ENCODE results near the gene PCBD2.
"Not testable (repeated sequence)": the region's sequence is repeated elsewhere in the genome, so short reads cannot be mapped to it uniquely, and the experiment has no call there.

Gene PCBD2

GRCh38 chr5:134963098-134963497, 58.2 kb downstream of the PCBD2 start:
- DNase-seq (ENCODE audit: low read depth in 2 of 2), result no peak

- DNase-seq (ENCODE audit: low read depth in 2 of 2), result no peak
Measured at GRCh38 chr5:134964359-134965270, 59.7 kb downstream of the PCBD2 start.

- no peak for DNase-seq (ENCODE audit: low read depth in 2 of 2)
Measured at GRCh38 chr5:134965271-134965825, 60.4 kb downstream of the PCBD2 start.

GRCh38 chr5:134967607-134968006, 62.7 kb downstream of the PCBD2 start, which contains the start of gene CATSPER3:
Gene CATSPER3 (plus strand): TSS chr5:134967907. CDS start chr5:134967992, 85 bp downstream.
- DNase-seq (ENCODE audit: low read depth in 2 of 2), result no peak

DNA sequence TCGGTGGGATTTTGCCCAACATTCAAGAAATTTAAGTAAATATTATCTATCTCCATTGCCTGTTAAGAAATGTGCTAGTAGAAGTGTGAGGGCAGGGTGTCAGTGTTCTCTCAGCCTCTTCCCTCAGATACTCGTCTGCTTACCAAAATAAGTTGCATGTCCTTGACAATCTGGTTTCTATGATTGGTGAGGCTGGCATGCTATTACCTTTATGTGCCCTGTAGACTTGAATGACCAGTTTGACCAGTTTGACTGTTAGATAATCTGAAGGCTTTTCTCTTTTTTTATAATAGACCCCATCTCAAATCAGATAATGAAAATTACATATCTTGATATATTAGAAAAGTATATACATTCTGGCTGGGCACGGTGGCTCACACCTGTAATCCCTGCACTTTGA, 63.1 kb downstream of the PCBD2 start:
- no peak for DNase-seq (ENCODE audit: low read depth in 2 of 2)

DNA sequence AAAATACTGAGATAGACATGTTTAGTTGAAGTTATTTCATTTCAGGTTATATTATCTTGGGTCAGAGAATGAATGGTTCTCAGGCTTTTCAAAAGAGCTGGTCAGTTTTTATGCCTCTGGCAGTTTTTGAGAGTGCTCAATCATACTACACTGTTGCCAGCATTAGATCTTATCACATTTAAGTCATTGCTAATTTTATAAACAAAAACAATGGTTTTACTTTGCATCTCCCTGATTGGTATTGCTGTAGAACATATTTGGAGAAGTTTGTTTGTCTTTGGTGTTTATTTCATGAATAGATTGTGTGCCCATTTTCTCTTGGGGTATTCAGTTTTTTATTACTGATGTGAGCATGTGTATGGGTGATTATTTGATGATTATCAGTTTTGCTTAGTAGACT, 64.2 kb downstream of the PCBD2 start:
- DNase-seq (ENCODE audit: low read depth in 2 of 2), result no peak

DNA sequence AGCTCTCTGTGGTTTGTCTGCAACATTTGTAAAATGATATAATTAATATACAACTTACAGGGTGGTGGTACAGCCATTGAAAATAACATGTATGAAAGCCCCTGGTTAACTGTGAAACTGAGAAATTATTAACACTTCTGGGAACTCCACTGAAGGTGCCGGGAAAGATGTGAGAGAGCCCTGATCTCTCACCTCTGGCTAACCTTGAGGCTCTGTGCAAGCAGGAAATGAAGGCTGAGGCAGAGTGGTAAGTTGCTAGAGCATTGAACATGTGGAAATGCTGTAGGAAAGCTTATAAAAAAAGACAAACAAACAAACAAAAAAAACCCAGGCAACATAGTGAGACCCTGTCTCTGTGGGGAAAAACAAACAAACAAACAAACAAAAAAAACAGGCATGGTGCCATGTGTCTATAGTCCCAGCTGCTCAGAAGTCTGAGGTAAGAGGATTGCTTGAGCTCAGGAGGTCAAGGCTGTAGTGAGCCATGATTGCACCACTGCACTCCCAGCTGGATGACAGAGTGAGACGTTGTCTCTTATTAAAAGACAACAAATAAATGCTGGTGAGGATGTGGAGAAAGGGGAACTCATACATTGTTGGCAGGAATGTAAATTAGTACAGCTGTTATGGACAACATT, 70.3 kb downstream of the PCBD2 start:
- DNase-seq (ENCODE audit: low read depth in 2 of 2), result no peak

DNA sequence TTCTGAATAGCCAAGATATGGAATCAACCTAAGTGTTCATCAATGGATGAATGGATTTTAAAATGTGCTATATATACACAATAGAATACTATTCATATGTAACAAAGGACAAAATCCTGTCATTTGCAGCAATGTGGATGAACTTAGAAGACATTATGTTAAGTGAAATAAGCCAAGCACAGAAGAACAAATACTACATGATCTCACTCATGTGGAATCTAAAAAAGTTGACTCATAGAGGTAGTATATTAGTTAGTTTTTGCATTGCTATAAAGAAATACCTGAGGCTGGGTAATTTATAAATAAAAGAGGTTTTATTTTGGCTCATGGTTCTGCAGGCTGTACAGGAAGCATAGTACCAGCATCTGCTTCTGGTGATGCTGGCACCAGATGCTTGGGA, 70.9 kb downstream of the PCBD2 start:
- no peak for DNase-seq (ENCODE audit: low read depth in 2 of 2)

- DNase-seq (ENCODE audit: low read depth in 2 of 2), result no peak
Measured at GRCh38 chr5:134976841-134977240, 71.9 kb downstream of the PCBD2 start.

GRCh38 chr5:134979416-134979815, 74.5 kb downstream of the PCBD2 start:
- DNase-seq (ENCODE audit: low read depth in 2 of 2), result no peak

GRCh38 chr5:134982230-134982629, 77.3 kb downstream of the PCBD2 start:
- DNase-seq (ENCODE audit: low read depth in 2 of 2), result no peak

DNA sequence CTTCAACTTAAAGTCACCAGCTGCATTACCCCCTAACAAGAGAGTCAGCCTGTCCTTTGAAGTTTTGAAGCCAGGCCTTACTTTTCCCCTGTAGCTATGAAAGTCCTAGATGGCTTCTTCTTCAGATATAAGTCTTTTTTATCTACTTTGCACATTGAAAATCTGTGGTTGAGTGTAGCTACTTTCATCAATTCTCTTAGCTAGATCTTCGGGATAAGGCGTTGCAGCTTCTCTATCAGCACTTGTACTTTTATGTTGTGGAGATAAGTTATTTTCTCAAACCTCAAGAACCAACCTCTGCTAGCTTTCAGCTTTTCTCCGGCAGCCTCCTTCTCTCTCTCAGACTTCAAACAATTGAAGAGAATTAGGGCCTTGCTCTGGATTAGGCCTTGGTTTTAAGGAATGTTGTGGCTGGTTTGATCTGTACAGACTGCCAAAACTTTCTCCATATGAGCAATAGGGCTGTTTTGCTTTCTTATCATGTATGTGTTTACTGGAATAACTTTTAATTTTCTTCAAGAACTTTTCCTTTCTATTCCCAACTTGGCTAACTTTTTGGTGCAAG, 84.4 kb downstream of the PCBD2 start:
- DNase-seq (ENCODE audit: low read depth in 2 of 2), result no peak

- DNase-seq (ENCODE audit: low read depth in 2 of 2), result not testable (repeated sequence)
Measured at GRCh38 chr5:134990183-134990582, 85.3 kb downstream of the PCBD2 start.

- no peak for DNase-seq (ENCODE audit: low read depth in 2 of 2)
Measured at GRCh38 chr5:134992148-134992547, 87.2 kb downstream of the PCBD2 start.

DNA sequence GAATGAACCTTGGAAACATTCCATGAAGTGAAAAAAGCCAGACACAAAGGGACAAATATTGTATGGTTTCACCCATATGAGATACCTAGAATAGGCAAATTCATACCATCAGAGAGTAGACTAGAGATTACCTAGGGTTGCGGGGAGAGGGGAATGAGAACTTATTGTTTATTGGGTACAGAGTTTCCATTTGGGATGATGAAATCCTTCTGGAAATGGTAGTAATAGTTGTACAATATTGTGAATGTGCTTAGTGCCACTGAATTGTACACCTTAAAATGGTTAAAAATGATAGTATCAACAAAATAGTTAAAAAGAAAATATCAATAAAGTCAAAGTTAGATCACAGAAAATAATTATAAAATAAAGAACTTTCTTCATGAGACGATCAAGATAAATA, 88.2 kb downstream of the PCBD2 start:
- DNase-seq (ENCODE audit: low read depth in 2 of 2), result no peak

- no peak for DNase-seq (ENCODE audit: low read depth in 2 of 2)
Measured at GRCh38 chr5:134994560-134995156, 89.7 kb downstream of the PCBD2 start.

DNA sequence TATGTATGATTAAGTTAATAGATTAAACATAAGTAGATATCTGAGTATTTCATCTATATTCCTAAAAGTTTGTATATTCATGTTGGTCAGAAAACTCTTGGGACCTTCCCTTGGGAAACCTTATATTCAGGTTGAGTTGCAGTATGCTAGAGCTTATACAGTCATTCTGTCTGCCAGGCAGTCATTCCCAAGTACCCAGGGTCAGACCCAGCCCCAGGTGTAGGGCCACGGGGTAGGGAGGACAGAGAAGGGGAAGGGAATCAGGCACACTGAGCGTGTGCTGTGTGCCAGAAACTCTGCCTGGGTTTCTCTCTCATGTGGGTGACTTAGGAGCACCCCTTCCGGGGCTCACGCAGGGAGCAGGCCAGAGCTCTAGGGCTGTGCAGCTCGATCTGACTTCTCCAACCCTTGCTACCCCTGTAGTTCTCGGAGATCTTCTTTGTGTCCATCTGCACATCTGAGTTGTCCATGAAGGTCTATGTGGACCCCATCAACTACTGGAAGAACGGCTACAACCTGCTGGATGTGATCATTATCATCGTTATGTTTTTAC, 91.0 kb downstream of the PCBD2 start:
- DNase-seq (ENCODE audit: low read depth in 2 of 2), result no peak

- DNase-seq (ENCODE audit: low read depth in 2 of 2), result no peak
Measured at GRCh38 chr5:134997015-134997414, 92.1 kb downstream of the PCBD2 start.

GRCh38 chr5:134998068-134998467, 93.1 kb downstream of the PCBD2 start:
- not testable (repeated sequence) for DNase-seq (ENCODE audit: low read depth in 2 of 2)

GRCh38 chr5:135004376-135004775, 99.4 kb downstream of the PCBD2 start:
- no peak for DNase-seq (ENCODE audit: low read depth in 2 of 2)

- no peak for DNase-seq (ENCODE audit: low read depth in 2 of 2)
Measured at GRCh38 chr5:135005076-135005475, 100.1 kb downstream of the PCBD2 start.

DNA sequence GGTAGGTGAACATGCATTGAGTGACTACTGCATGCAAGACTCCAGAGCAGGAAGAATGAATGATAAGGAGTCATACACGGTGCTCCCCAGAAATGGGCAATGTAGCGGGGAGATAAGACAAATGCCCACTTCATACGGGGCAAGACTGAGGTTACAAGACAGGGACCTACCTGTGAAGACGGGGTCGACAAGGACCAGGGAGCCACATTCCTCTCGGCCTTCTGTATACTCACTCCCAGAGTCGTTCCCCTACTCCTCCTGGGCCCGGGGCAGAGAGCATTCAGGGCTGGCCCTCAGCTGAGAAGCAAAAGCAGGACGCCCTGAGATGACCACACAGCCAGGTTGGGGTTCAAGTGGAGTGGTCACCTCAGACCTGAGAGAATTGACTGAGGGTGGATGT, 102.4 kb downstream of the PCBD2 start:
- no peak for DNase-seq (ENCODE audit: low read depth in 2 of 2)
